ENCODE measurements around the gene MACF1.
"Not testable (repeated sequence)": the region's sequence is repeated elsewhere in the genome, so short reads cannot be mapped to it uniquely, and the experiment has no call there.

Gene MACF1

DNA sequence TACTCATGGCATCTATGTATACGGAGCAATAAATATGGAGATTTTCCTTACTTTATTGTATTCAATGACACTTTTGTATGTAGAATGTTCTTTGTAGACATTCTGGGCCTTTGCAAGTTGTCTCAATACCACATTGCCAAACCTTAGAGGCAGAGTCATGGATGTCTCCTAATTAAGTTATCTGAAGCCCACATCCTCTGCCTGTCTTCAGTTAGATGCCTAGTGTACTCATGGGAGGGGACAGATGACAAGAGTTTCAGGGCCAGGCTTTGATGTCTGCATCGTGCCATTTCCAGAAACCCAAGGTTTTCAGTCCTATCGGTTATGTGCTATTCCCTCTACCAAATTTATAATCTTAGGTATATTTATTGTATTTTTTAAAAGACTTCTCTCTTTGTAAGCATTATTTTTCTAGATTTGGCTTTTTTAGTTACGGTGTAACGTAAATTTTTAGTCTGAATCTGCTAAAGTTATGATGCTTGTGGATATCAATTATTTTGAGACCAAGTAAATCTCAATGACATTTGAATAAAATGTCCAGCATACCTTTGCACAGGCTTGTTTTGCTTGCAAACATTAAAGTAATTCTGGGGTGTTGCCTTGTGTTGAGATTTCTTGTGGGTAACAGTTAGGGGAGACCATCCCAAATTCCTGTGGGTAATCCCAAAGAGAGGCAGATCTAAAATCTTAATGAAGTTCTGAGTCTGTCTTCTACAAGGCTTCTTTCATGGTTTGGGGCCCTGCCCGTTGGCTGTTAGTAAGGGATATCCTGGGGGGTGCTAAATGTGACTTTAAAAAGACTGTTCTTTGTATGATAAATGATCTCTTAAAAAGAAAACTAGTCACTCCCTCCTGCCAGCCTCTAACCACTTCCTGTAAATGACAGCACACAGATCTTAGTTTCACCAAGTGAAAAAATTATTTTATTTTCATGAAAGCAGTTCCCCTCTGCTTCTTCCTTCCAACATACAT lies 8.0 kb upstream of the MACF1 start:
- Histone ChIP-seq H3K4me2 (peak overlapping the region; percentile 79 to 97 (median 90)), H3K9me3 (replicated peaks in 1 of 11) (no peaks in the 10 kb centered on the region), H3K27me3 (no peaks in the 10 kb centered on the region), H3K4me1 (peaks cover 69 to 95% (median 87%) of the 10 kb centered on the region in 10 experiments), H4K20me1 (peaks cover 0 to 48% (median 0%) of the 10 kb centered on the region in 11 experiments; a peak in 8 of 22 replicates), H3K9ac (peak overlapping the region; percentile 68 to 86 (median 81)), H3K27ac (peak overlapping the region; percentile 16 to 97 (median 94); a peak in 21 of 22 replicates), H3K4me3 (peak overlapping the region in 9 of 10 experiments; percentile 10 to 59 (median 49); a peak in 16 of 20 replicates), H3K36me3 (no peaks in the 10 kb centered on the region)
- no peak for TF ChIP-seq Cebpa-rat (IDR thresholded peaks at IDR 0.05)

DNA sequence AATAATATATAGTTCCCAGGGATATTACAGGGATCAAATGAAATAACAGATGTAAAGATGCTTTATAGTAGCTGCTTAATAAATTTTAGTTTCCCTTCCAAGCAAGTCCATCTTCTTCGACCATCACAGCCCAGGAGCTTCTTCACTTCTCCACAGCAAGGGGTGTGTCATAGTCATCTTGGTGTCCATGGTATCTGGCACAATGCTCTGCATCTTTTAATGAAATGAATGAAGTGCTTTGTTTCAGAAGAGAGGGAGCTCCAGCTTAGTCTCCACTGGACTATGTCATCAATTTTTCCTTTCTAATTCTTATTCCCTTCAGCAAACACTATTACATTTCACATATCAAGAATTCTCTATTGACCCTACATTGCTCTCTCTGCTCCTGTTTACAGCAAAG lies 4.9 kb upstream of the MACF1 start:
- Histone ChIP-seq H4K20me1 (peaks cover 0 to 33% (median 0%) of the 10 kb centered on the region in 11 experiments; a peak in 3 of 22 replicates), H3K9me3 (replicated peaks in 1 of 11) (no peaks in the 10 kb centered on the region), H3K4me2 (peak overlapping the region in 3 of 11 experiments; percentile 1 to 17 (median 5); a peak in 3 of 22 replicates), H3K27me3 (no peaks in the 10 kb centered on the region), H3K27ac (peak overlapping the region in 5 of 11 experiments; percentile 3 to 92 (median 15); a peak in 4 of 22 replicates), H3K9ac (no peak overlapping the region), H3K36me3 (no peaks in the 10 kb centered on the region), H3K4me1 (peaks cover 63 to 87% (median 75%) of the 10 kb centered on the region in 10 experiments), H3K4me3 (no peak overlapping the region)
- no peak for TF ChIP-seq Cebpa-rat (IDR thresholded peaks at IDR 0.05)

DNA sequence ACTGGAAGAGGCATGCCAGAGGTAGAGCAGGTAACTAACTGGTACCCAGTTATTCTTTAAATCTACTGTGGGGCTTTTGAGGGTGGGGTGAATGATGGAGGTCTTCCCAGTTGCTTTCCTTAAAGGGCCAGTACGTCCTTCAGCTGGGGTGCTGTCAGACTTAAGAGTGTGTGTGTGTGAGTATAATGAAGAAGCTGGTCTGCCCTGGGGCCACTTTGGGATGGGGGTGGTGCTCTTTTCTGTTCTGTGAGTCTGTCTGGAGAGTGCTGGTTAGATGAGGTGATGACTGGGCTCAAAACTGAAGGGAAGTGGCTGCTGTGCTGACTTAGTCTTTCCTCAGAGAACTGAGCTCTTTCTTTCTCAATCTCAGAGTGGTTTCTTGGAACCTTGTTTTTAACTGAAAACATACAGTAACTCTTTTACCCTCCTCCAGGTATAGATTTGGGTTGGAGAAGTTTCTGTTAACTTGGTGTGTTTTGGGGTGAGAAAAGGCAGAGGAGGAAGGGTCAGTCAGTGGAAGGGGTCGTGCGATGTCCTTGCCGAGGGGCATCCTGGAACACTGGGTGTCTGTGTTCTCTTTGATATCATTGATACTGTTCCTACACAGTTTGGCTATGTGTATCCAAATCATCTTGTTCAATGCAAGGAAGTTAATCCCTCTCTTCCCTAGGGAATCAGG lies 746 bp downstream of the MACF1 start:
- H3K4me2 ChIP-seq, result peak overlapping the region; percentile 83 to 95 (median 89)
- H3K36me3 ChIP-seq, result peaks cover 0 to 31% (median 20%) of the 10 kb centered on the region in 11 experiments; a peak in 14 of 22 replicates
- H4K20me1 ChIP-seq, result peaks cover 0 to 22% (median 0%) of the 10 kb centered on the region in 11 experiments; a peak in 7 of 22 replicates
- peaks cover 0 to 11% (median 7%) of the 10 kb centered on the region in 11 experiments; a peak in 14 of 22 replicates for H3K9me3 ChIP-seq (replicated peaks in 1 of 11)
- no peak for TF ChIP-seq Cebpa-rat (IDR thresholded peaks at IDR 0.05)
- peak overlapping the region; percentile 78 to 90 (median 87) for H3K9ac ChIP-seq
- no peaks in the 10 kb centered on the region for H3K27me3 ChIP-seq
- peak overlapping the region; percentile 80 to 96 (median 89) for H3K27ac ChIP-seq
- H3K4me3 ChIP-seq, result peak overlapping the region; percentile 64 to 79 (median 69)
- peaks cover 38 to 64% (median 49%) of the 10 kb centered on the region in 10 experiments for H3K4me1 ChIP-seq

DNA sequence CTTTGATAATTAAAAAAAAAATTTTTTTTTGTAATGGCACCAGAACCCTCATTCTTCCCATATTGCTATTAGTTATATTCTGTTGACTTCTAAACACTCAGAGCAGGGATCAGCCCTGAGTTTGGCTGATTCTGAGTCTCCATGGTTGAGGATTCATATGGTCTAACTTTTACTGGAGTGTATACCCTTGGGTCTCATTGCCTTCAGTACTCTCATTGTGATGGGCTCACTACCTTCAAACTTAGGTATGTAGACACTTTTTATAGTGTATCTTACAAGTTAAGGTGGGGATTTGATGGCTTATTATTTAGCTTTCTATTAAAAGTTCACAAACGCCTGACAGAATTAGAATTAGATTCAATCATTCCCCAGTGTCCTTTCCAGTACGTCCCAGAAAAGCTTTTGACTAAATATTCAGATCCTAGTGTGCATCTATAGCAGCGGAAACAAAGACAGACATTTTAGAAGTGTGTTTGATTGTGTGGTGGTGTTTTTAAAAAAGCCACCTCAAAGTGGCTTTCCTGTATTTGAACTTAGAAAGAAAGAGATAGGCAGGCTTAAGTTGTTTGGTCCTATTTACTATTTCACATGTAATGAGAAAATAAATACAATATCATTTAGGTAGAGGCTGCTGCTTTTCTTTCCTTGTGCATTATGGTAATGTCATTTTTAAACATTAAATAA lies 1.4 kb downstream of the MACF1 start:
- no peak for TF ChIP-seq Cebpa-rat (IDR thresholded peaks at IDR 0.05)
- Histone ChIP-seq H3K27me3 (no peaks in the 10 kb centered on the region), H3K36me3 (peaks cover 0 to 33% (median 21%) of the 10 kb centered on the region in 11 experiments; a peak in 14 of 22 replicates), H3K4me2 (peak overlapping the region; percentile 83 to 95 (median 89)), H4K20me1 (peaks cover 0 to 26% (median 0%) of the 10 kb centered on the region in 11 experiments; a peak in 7 of 22 replicates), H3K27ac (peak overlapping the region; percentile 80 to 96 (median 89)), H3K9me3 (replicated peaks in 1 of 11) (peaks cover 0 to 13% (median 9%) of the 10 kb centered on the region in 11 experiments; a peak in 14 of 22 replicates), H3K4me1 (peaks cover 36 to 58% (median 46%) of the 10 kb centered on the region in 10 experiments), H3K9ac (peak overlapping the region; percentile 78 to 90 (median 87)), H3K4me3 (peak overlapping the region; percentile 64 to 79 (median 69))

DNA sequence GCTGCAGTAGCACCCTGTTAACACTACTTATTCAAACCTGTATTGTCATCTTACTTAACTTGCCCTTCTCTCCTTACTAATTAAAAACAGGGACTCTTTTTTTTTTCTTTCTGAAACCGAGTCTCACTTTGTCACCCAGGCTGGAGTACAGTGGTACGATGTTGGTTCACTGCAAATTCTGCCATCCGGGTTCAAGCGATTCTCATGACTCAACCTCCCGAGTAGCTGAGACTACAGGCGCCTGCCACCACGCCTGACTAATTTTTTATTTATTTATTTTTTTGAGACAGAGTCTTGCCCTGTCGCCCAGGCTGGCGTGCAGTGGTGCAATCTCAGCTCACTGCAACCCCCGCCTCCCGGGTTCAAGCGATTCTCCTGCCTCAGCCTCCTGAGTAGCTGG lies 3.9 kb downstream of the MACF1 start:
- not testable (repeated sequence) for H3K9ac ChIP-seq, H3K4me3 ChIP-seq, H3K27me3 ChIP-seq, H3K27ac ChIP-seq
- H3K4me1 ChIP-seq, result peaks cover 41 to 59% (median 50%) of the 10 kb centered on the region in 10 experiments
- peaks cover 0 to 13% (median 9%) of the 10 kb centered on the region in 11 experiments; a peak in 14 of 22 replicates for H3K9me3 ChIP-seq (replicated peaks in 1 of 11)
- H4K20me1 ChIP-seq, result peaks cover 0 to 42% (median 19%) of the 10 kb centered on the region in 11 experiments; a peak in 15 of 22 replicates
- H3K36me3 ChIP-seq, result peaks cover 0 to 43% (median 23%) of the 10 kb centered on the region in 11 experiments; a peak in 14 of 22 replicates
- H3K4me2 ChIP-seq, result peak overlapping the region in 8 of 11 experiments; percentile 74 to 90 (median 89); a peak in 12 of 22 replicates

DNA sequence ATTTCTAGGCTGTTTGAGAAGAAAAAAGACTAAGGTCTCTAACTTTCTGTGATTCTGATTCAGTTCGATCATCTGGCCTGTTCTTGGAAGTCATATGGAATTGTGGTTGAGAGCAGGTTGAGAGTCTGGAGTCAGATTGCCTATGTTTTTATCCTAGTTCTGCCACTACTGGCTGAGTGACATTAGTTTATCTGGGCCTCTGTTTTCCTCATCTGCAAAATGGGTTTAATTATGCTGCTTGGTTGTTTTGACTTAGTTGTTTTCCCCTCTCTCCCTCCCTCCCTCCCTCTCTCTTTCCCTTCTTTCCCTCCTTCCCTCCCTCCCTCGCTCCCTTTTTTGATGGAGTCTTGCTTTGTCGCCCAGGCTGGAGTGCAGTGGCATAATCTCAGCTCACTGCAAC lies 6.2 kb downstream of the MACF1 start:
- Histone ChIP-seq H3K27ac (no peak overlapping the region), H3K36me3 (peaks cover 0 to 43% (median 23%) of the 10 kb centered on the region in 11 experiments; a peak in 14 of 22 replicates), H3K27me3 (no peaks in the 10 kb centered on the region), H3K4me2 (no peak overlapping the region), H3K4me3 (no peak overlapping the region), H3K4me1 (peaks cover 53 to 70% (median 60%) of the 10 kb centered on the region in 10 experiments), H3K9ac (no peak overlapping the region), H3K9me3 (replicated peaks in 1 of 11) (peaks cover 0 to 13% (median 9%) of the 10 kb centered on the region in 11 experiments; a peak in 14 of 22 replicates), H4K20me1 (peaks cover 13 to 58% (median 39%) of the 10 kb centered on the region in 11 experiments; a peak in 19 of 22 replicates)
- TF ChIP-seq Cebpa-rat (IDR thresholded peaks at IDR 0.05), result no peak

DNA sequence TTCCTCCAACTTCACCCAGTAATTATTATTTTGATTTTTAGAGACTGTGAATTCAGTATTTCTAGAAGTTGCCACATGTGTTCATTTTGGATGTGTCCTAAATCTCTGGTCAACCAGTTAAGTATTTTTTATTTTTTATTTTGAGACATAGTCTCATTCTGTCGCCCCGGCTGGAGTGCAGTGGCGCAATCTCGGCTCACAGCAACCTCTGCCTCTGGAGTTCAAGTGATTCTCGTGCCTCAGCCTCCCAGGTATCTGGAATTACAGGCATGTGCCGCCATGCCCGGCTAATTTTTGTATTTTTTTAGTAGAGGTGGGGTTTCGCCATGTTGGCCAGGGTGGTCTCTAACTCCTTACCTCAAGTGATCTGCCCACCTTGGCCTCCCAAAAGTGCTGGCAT lies 8.0 kb downstream of the MACF1 start:
- no peak for TF ChIP-seq Cebpa-rat (IDR thresholded peaks at IDR 0.05)
- Histone ChIP-seq H3K9ac (peak overlapping the region in 1 of 11 experiments; percentile 10; a peak in 2 of 22 replicates), H3K4me3 (no peak overlapping the region), H3K4me2 (peak overlapping the region in 10 of 11 experiments; percentile 1 to 98 (median 50); a peak in 13 of 22 replicates), H3K9me3 (replicated peaks in 1 of 11) (peaks cover 0 to 13% (median 9%) of the 10 kb centered on the region in 11 experiments; a peak in 14 of 22 replicates), H3K4me1 (peaks cover 64 to 77% (median 69%) of the 10 kb centered on the region in 10 experiments), H3K36me3 (peaks cover 0 to 40% (median 21%) of the 10 kb centered on the region in 11 experiments; a peak in 14 of 22 replicates), H4K20me1 (peaks cover 13 to 76% (median 43%) of the 10 kb centered on the region in 11 experiments; a peak in 19 of 22 replicates), H3K27ac (0 out of 22 replicates have a peak overlapping the region, but pooled peaks of 3 of the 11 experiments have one; percentile 1 to 9 (median 8)), H3K27me3 (no peaks in the 10 kb centered on the region)

All from BLaER1 treated with 17β-estradiol and CSF1 and Interleukin-3, amounts not matched to agents 10 nM and 100 nM (cell line).